Measurements from ENCODE around the gene LRMDA.

LRMDA gene

DNA sequence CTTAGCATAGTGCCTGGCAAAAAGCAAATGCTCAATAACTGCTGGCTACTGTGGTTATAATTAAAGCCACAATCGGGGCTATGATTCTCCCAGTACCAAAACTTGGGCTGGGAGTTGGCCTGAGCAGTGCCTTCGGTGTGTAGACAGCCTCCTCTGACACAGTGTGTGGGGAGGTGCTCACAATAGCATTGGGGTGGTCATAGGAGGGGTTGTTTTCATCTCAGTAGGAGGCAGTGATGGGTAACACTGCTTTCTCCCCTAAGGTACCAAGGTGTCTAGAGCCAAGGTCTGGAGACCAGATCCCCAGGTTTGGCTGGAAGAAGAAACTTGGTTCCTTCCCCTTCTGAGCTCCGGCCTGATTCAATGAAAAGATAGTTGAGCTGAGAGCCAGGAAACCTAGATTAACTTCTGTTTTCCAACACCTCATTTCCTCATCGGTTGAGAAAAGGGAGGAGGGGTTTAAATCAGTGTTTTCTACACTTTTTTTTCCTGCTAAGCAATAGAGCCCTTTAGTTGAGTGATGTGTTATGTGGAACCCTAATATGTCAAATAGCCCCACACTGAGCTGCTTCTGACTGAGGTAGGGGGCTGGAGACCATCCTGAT, 68.2 kb downstream of the LRMDA start:
- CTCF ChIA-PET: no interaction called here
- H3K9me3 ChIP-seq (ENCODE audit: control insufficient read depth, insufficient read depth, low read depth, low read length): no peaks in the 10 kb centered on the region
- no peaks in the 10 kb centered on the region for H3K36me3 ChIP-seq (ENCODE audit: control insufficient read depth in 2 of 2, insufficient read depth in 1 of 2, low read length in 2 of 2)
- POLR2A ChIA-PET: no interaction called here
- TF ChIP-seq ZNF341 (tag by site-specific recombination; IDR thresholded peaks at IDR 0.05; ENCODE audit: low read depth) (peak; percentile 76), ZNF776 (tag by site-specific recombination; IDR thresholded peaks at IDR 0.05; ENCODE audit: borderline replicate concordance) (no peak), SCRT1 (tag by site-specific recombination; IDR thresholded peaks at IDR 0.05; ENCODE audit: borderline replicate concordance) (no peak), GLIS1 (tag by site-specific recombination; IDR thresholded peaks at IDR 0.05) (peak; percentile 40), ZNF223 (tag by site-specific recombination; IDR thresholded peaks at IDR 0.05) (no peak), ZNF658 (tag by site-specific recombination; IDR thresholded peaks at IDR 0.05) (no peak)
- TF ChIP-seq, protein P1, sequence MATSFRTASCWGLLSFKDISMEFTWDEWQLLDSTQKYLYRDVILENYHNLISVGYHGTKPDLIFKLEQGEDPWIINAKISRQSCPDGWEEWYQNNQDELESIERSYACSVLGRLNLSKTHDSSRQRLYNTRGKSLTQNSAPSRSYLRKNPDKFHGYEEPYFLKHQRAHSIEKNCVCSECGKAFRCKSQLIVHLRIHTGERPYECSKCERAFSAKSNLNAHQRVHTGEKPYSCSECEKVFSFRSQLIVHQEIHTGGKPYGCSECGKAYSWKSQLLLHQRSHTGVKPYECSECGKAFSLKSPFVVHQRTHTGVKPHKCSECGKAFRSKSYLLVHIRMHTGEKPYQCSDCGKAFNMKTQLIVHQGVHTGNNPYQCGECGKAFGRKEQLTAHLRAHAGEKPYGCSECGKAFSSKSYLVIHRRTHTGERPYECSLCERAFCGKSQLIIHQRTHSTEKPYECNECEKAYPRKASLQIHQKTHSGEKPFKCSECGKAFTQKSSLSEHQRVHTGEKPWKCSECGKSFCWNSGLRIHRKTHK (tag by site-specific recombination; IDR thresholded peaks at IDR 0.05): no peak
- H3K27ac ChIP-seq (ENCODE audit: extremely low read depth, low read depth, low read length): no peak overlapping the region
- no peak overlapping the region for H3K4me3 ChIP-seq (ENCODE audit: low read depth, low read length)
- no peaks in the 10 kb centered on the region for H3K4me1 ChIP-seq (ENCODE audit: control insufficient read depth, insufficient read depth, low read length)

- Histone ChIP-seq H3K4me3 (ENCODE audit: low read depth, low read length) (no peak overlapping the region), H3K9me3 (ENCODE audit: control insufficient read depth, insufficient read depth, low read depth, low read length) (no peaks in the 10 kb centered on the region), H3K36me3 (ENCODE audit: control insufficient read depth in 2 of 2, insufficient read depth in 1 of 2, low read length in 2 of 2) (no peaks in the 10 kb centered on the region), H3K27ac (ENCODE audit: extremely low read depth, low read depth, low read length) (no peak overlapping the region), H3K4me1 (ENCODE audit: control insufficient read depth, insufficient read depth, low read length) (peaks cover 4% of the 10 kb centered on the region; the same call in 1 of the 2 replicates)
- ChIA-PET POLR2A (interaction anchor here (0.6 kb wide), 1 partner anchor 87 kb away, joined by 3 read pairs; no protein-coding TSS in a partner anchor), CTCF (interaction anchor here (0.7 kb wide), 1 partner anchor 99 kb away, joined by 3 read pairs; no protein-coding TSS in a partner anchor)
- TF ChIP-seq, protein P2, sequence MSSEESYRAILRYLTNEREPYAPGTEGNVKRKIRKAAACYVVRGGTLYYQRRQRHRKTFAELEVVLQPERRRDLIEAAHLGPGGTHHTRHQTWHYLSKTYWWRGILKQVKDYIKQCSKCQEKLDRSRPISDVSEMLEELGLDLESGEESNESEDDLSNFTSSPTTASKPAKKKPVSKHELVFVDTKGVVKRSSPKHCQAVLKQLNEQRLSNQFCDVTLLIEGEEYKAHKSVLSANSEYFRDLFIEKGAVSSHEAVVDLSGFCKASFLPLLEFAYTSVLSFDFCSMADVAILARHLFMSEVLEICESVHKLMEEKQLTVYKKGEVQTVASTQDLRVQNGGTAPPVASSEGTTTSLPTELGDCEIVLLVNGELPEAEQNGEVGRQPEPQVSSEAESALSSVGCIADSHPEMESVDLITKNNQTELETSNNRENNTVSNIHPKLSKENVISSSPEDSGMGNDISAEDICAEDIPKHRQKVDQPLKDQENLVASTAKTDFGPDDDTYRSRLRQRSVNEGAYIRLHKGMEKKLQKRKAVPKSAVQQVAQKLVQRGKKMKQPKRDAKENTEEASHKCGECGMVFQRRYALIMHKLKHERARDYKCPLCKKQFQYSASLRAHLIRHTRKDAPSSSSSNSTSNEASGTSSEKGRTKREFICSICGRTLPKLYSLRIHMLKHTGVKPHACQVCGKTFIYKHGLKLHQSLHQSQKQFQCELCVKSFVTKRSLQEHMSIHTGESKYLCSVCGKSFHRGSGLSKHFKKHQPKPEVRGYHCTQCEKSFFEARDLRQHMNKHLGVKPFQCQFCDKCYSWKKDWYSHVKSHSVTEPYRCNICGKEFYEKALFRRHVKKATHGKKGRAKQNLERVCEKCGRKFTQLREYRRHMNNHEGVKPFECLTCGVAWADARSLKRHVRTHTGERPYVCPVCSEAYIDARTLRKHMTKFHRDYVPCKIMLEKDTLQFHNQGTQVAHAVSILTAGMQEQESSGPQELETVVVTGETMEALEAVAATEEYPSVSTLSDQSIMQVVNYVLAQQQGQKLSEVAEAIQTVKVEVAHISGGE (tag by site-specific recombination; conservative IDR thresholded peaks at IDR 0.05; ENCODE audit: low read depth): no peak
- TF ChIP-seq ZNF473 (tag by site-specific recombination; IDR thresholded peaks at IDR 0.05) (no peak), HIC1 (tag by site-specific recombination; IDR thresholded peaks at IDR 0.05) (no peak), ZNF140 (tag by site-specific recombination; IDR thresholded peaks at IDR 0.05) (no peak), KLF1 (tag by site-specific recombination; IDR thresholded peaks at IDR 0.05) (no peak), ZNF292 (tag by site-specific recombination; IDR thresholded peaks at IDR 0.05; ENCODE audit: borderline replicate concordance, low read depth) (no peak), ZNF785 (tag by site-specific recombination; IDR thresholded peaks at IDR 0.05) (no peak), ZNF155 (tag by site-specific recombination; IDR thresholded peaks at IDR 0.05) (no peak), ZNF830 (tag by site-specific recombination; IDR thresholded peaks at IDR 0.05; ENCODE audit: low read depth) (no peak), ZNF623 (tag by site-specific recombination; IDR thresholded peaks at IDR 0.05) (no peak), ZNF48 (tag by site-specific recombination; IDR thresholded peaks at IDR 0.05) (no peak), HOXA7 (CRISPR knock-in tag; IDR thresholded peaks at IDR 0.05; ENCODE audit: borderline replicate concordance) (no peak)
Measured at GRCh38 chr10:75502389-75502788, 71.0 kb downstream of the LRMDA start.
